Measurements from ENCODE around the gene TFAP2E. TPM values are rescaled to one million over a fixed set of nuclear protein-coding genes. Genes with fewer than 3 reads are reported as not detected.

The TFAP2E gene
- total and polyA plus RNA-seq, 2 donors from 2014 or later: 0.28 to 1.0 TPM

- intact Hi-C loops (cut with DNase I): no loop called here
- H3K36me3 ChIP-seq (ENCODE audit: control insufficient read depth in 2 of 3, insufficient read depth in 3 of 3, low read length in 3 of 3): peaks cover 0 to 14% (median 3%) of the 10 kb centered on the region in 3 donors
- TF ChIP-seq CTCF (IDR thresholded peaks at IDR 0.05; ENCODE audit: borderline replicate concordance, extremely low read depth, insufficient read depth): no peak
- DNase-seq (no peak), FAIRE-seq (no peak)
- H3K27ac ChIP-seq (ENCODE audit: low read depth in 2 of 2, low read length in 2 of 2): peak overlapping the region; percentile 94 to 95
- peak overlapping the region; percentile 59 to 92 (median 64) for H3K4me3 ChIP-seq (ENCODE audit: low read length in 3 of 3)
- peaks cover 0 to 19% (median 18%) of the 10 kb centered on the region in 3 donors for H3K4me1 ChIP-seq (ENCODE audit: control insufficient read depth in 2 of 3, insufficient read depth in 2 of 3, low read depth in 1 of 3, low read length in 3 of 3)
- peak overlapping the region; percentile 35 to 84 (median 54) for H3K9ac ChIP-seq (ENCODE audit: low read length in 3 of 3)
- no peaks in the 10 kb centered on the region for H3K27me3 ChIP-seq (ENCODE audit: control insufficient read depth, insufficient read depth, low read length)
- H3K9me3 ChIP-seq (ENCODE audit: control insufficient read depth in 2 of 3, insufficient read depth in 1 of 3, low read length in 3 of 3): no peaks in the 10 kb centered on the region
Measured at GRCh38 chr1:35556484-35557117, 16.5 kb upstream of the TFAP2E start.

- peak; percentile 4 for TF ChIP-seq CTCF (IDR thresholded peaks at IDR 0.05; ENCODE audit: borderline replicate concordance, extremely low read depth, insufficient read depth)
- H3K9ac ChIP-seq (ENCODE audit: low read length in 3 of 3): peak within 1 kb of the TSS; percentile 79 to 85 (median 84)
- DNase-seq: peak in 2 of 5 donors; percentile 78 to 97
- no peak for FAIRE-seq
- peaks cover 0 to 12% (median 3%) of the 10 kb centered on the region in 3 donors for H3K36me3 ChIP-seq (ENCODE audit: control insufficient read depth in 2 of 3, insufficient read depth in 3 of 3, low read length in 3 of 3)
- peaks cover 0 to 19% (median 18%) of the 10 kb centered on the region in 3 donors for H3K4me1 ChIP-seq (ENCODE audit: control insufficient read depth in 2 of 3, insufficient read depth in 2 of 3, low read depth in 1 of 3, low read length in 3 of 3)
- H3K27me3 ChIP-seq (ENCODE audit: control insufficient read depth, insufficient read depth, low read length): no peaks in the 10 kb centered on the region
- intact Hi-C loops (cut with DNase I): no loop called here
- H3K27ac ChIP-seq (ENCODE audit: low read depth in 2 of 2, low read length in 2 of 2): peak within 1 kb of the TSS; percentile 94 to 95
- no peaks in the 10 kb centered on the region for H3K9me3 ChIP-seq (ENCODE audit: control insufficient read depth in 2 of 3, insufficient read depth in 1 of 3, low read length in 3 of 3)
- H3K4me3 ChIP-seq (ENCODE audit: low read length in 3 of 3): peak within 1 kb of the TSS; percentile 64 to 92 (median 90)
Measured at GRCh38 chr1:35557118-35557610, 15.9 kb upstream of the TFAP2E start, which contains the start of gene KIAA0319L. Gene KIAA0319L, minus strand, starts transcription at chr1:35557403. Its CDS starts 2,912 bp downstream, at chr1:35554491.

- no peak for TF ChIP-seq CTCF (IDR thresholded peaks at IDR 0.05; ENCODE audit: borderline replicate concordance, extremely low read depth, insufficient read depth)
- FAIRE-seq (no peak), DNase-seq (peak; percentile 98 to 99 (median 99))
- Histone ChIP-seq H3K9ac (ENCODE audit: low read length in 3 of 3) (peak within 1 kb of the TSS; percentile 79 to 85 (median 84)), H3K36me3 (ENCODE audit: control insufficient read depth in 2 of 3, insufficient read depth in 3 of 3, low read length in 3 of 3) (peaks cover 0 to 10% (median 3%) of the 10 kb centered on the region in 3 donors), H3K27me3 (ENCODE audit: control insufficient read depth, insufficient read depth, low read length) (no peaks in the 10 kb centered on the region), H3K4me1 (ENCODE audit: control insufficient read depth in 2 of 3, insufficient read depth in 2 of 3, low read depth in 1 of 3, low read length in 3 of 3) (peaks cover 0 to 19% (median 18%) of the 10 kb centered on the region in 3 donors), H3K27ac (ENCODE audit: low read depth in 2 of 2, low read length in 2 of 2) (peak within 1 kb of the TSS; percentile 94 to 95), H3K9me3 (ENCODE audit: control insufficient read depth in 2 of 3, insufficient read depth in 1 of 3, low read length in 3 of 3) (no peaks in the 10 kb centered on the region), H3K4me3 (ENCODE audit: low read length in 3 of 3) (peak within 1 kb of the TSS; percentile 64 to 92 (median 90))
- intact Hi-C loops (cut with DNase I): no loop called here
Measured at GRCh38 chr1:35557611-35558373, 15.3 kb upstream of the TFAP2E start, which contains the start of gene NCDN. Gene NCDN, plus strand, starts transcription at chr1:35557799. Its CDS starts 392 bp downstream, at chr1:35558191.

Data from kidney (tissue), 14 donors.